ENCODE measurements around the gene ATF4.

DNA sequence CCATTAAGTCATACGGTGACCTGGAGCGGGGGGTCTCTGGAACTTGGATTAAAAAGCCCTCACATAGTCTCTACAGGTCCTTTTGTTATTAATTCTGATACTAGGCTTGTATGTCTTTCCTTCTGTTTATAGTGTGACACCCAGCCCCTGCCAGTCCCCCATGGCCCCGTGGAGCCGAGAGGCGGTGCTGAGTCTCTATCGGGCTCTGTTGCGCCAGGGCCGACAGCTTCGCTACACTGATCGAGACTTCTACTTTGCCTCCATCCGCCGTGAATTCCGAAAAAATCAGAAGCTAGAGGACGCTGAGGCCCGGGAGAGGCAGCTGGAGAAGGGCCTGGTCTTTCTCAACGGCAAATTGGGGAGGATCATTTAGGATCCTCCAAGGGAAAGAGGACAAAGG is 16.3 kb upstream of the ATF4 start:
- TF ChIP-seq CTCF (IDR thresholded peaks at IDR 0.05; ENCODE audit: low read depth, low read length, poor library complexity, severe bottlenecking), result no peak
- no peak for TF ChIP-seq EZH2phosphoT487 (IDR thresholded peaks at IDR 0.05; ENCODE audit: borderline replicate concordance, low read length)

All from DOHH2 (cell line).